HEK293 (cell line): ENCODE data around the gene P2RX6.

Experiments
- GLI2 ChIP-seq: fragments of 450-650 bp; formaldehyde crosslinking; IDR thresholded peaks from 2 replicates; pipeline ENCODE4; 2017; ENCODE audit warnings: missing biosample characterization, missing genetic modification characterization, low read depth, borderline replicate concordance
- GLI4 ChIP-seq: fragments of 450-650 bp; formaldehyde crosslinking; IDR thresholded peaks from 2 replicates; pipeline ENCODE4 v1.5.1; 2016; ENCODE audit warnings: missing biosample characterization, missing genetic modification characterization
- REPIN1 ChIP-seq: fragments of 450-650 bp; formaldehyde crosslinking; IDR thresholded peaks from 2 replicates; pipeline ENCODE4 v1.5.1; 2017; ENCODE audit warnings: missing biosample characterization, missing genetic modification characterization, low read depth
- SALL2 ChIP-seq: fragments of 450-650 bp; formaldehyde crosslinking; IDR thresholded peaks from 2 replicates; pipeline ENCODE4 v1.5.0; 2017; ENCODE audit warnings: missing biosample characterization, mild to moderate bottlenecking, missing genetic modification characterization, borderline replicate concordance
- SCRT2 ChIP-seq: fragments of 450-650 bp; formaldehyde crosslinking; IDR thresholded peaks from 2 replicates; pipeline ENCODE4 v1.5.1; 2016; ENCODE audit warnings: missing biosample characterization, missing genetic modification characterization
- SP7 ChIP-seq: fragments of 450-650 bp; formaldehyde crosslinking; IDR thresholded peaks from 2 replicates; pipeline ENCODE4 v1.5.1; 2016; ENCODE audit warnings: missing biosample characterization, missing genetic modification characterization
- ZBTB7A ChIP-seq: fragments of 450-650 bp; formaldehyde crosslinking; IDR thresholded peaks from 2 replicates; pipeline ENCODE4 v1.5.1; 2016; ENCODE audit warnings: low read depth, missing biosample characterization, missing genetic modification characterization
- ZBTB8A ChIP-seq: fragments of 450-650 bp; formaldehyde crosslinking; IDR thresholded peaks from 2 replicates; pipeline ENCODE4 v1.5.1; 2016; ENCODE audit warnings: missing biosample characterization, missing genetic modification characterization
- ZEB2 ChIP-seq: fragments of 450-650 bp; formaldehyde crosslinking; IDR thresholded peaks from 2 replicates; pipeline ENCODE4 v1.5.1; 2016; ENCODE audit warnings: missing biosample characterization, missing genetic modification characterization
- ZFP3 ChIP-seq: fragments of 450-650 bp; formaldehyde crosslinking; IDR thresholded peaks from 2 replicates; pipeline ENCODE4 v1.5.1; 2016; ENCODE audit warnings: low read depth, missing biosample characterization, missing genetic modification characterization
- ZNF133 ChIP-seq: fragments of 450-650 bp; formaldehyde crosslinking; IDR thresholded peaks from 2 replicates; pipeline ENCODE4 v1.5.1; 2016; ENCODE audit warnings: missing biosample characterization, missing genetic modification characterization
- ZNF2 ChIP-seq: fragments of 450-650 bp; formaldehyde crosslinking; IDR thresholded peaks from 2 replicates; pipeline ENCODE4 v1.5.1; 2016; ENCODE audit warnings: missing biosample characterization, missing genetic modification characterization
- ZNF221 ChIP-seq: fragments of 450-650 bp; formaldehyde crosslinking; IDR thresholded peaks from 2 replicates; pipeline ENCODE4 v1.5.1; 2017; ENCODE audit warnings: missing biosample characterization, missing genetic modification characterization, borderline replicate concordance
- ZNF302 ChIP-seq: fragments of 450-650 bp; formaldehyde crosslinking; IDR thresholded peaks from 2 replicates; pipeline ENCODE4 v1.5.1; 2016; ENCODE audit warnings: missing biosample characterization, missing genetic modification characterization, low read depth
- ZNF350 ChIP-seq: fragments of 450-650 bp; formaldehyde crosslinking; IDR thresholded peaks from 2 replicates; pipeline ENCODE4 v1.5.0; 2017; ENCODE audit warnings: missing biosample characterization, mild to moderate bottlenecking, missing genetic modification characterization
- ZNF629 ChIP-seq: fragments of 450-650 bp; formaldehyde crosslinking; IDR thresholded peaks from 2 replicates; pipeline ENCODE4 v1.5.1; 2017; ENCODE audit warnings: missing biosample characterization, missing genetic modification characterization
- ZNF660 ChIP-seq: fragments of 450-650 bp; IDR thresholded peaks from 2 replicates; pipeline ENCODE4 v1.5.1; 2018; ENCODE audit warnings: missing biosample characterization, mild to moderate bottlenecking, missing genetic modification characterization
- TF ChIP-seq, protein P1 (sequence below): fragments of 450-650 bp; formaldehyde crosslinking; IDR thresholded peaks from 2 replicates; pipeline ENCODE4 v1.5.1; 2016; ENCODE audit warnings: missing biosample characterization, missing genetic modification characterization
- TF ChIP-seq, protein P2 (sequence below): fragments of 450-650 bp; IDR thresholded peaks from 2 replicates; pipeline ENCODE4 v1.5.1; 2018; ENCODE audit warnings: missing biosample characterization, mild to moderate bottlenecking, missing genetic modification characterization
- TF ChIP-seq, protein P3 (sequence below): fragments of 450-650 bp; formaldehyde crosslinking; conservative IDR thresholded peaks from 2 replicates; pipeline ENCODE4 v1.5.1; 2016; ENCODE audit warnings: low read depth, missing biosample characterization, missing genetic modification characterization
- TF ChIP-seq, protein P4 (sequence below): fragments of 450-650 bp; formaldehyde crosslinking; IDR thresholded peaks from 2 replicates; pipeline ENCODE4 v1.5.1; 2016; ENCODE audit warnings: missing biosample characterization, missing genetic modification characterization
- TF ChIP-seq, protein P5 (sequence below): fragments of 450-650 bp; formaldehyde crosslinking; IDR thresholded peaks from 2 replicates; pipeline ENCODE4 v1.5.1; 2017; ENCODE audit warnings: missing biosample characterization, missing genetic modification characterization
- TF ChIP-seq, protein P6 (sequence below): fragments of 450-650 bp; formaldehyde crosslinking; IDR thresholded peaks from 2 replicates; pipeline ENCODE4 v1.5.1; 2016; ENCODE audit warnings: missing biosample characterization, missing genetic modification characterization
- TF ChIP-seq, protein P7 (sequence below): fragments of 450-650 bp; formaldehyde crosslinking; IDR thresholded peaks from 2 replicates; pipeline ENCODE4 v1.5.1; 2017; ENCODE audit warnings: missing biosample characterization, missing genetic modification characterization

The P2RX6 gene

DNA sequence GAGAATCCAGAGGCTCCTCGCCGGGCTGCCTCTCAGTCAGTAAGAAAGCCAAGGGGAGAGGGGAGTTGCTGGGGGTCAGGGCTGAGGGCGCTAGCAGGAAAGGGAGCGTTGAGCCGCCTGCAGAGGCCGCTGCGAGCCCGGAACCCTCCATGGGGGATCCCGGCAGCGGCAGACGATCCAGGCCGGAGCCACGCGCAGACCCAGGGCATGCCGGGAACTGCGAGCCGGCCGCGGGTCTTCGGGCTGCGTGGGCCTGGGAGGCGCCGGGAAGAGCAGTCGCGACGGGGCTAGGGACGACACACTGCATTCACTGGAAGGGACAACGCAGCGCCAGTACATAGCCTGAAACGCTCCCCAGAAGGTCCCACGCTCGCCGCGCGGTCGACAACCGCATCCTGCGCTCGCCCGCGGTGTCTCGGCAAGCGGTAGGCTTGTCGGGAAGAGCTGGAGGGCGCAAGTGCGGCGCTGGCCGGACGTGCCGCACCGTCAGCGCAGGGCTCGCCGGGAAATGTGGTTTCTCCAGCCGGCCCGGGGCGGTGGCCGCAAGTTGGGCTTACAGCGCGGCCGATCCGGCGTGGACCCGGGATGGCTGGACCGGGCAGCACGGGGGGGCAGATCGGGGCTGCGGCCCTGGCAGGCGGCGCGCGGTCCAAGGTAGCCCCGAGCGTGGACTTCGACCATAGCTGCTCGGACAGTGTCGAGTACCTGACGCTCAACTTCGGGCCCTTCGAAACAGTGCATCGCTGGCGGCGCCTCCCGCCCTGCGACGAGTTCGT lies 33.0 kb upstream of the P2RX6 start, which contains the start of gene LZTR1 (continued):
- TF ChIP-seq, protein P1, sequence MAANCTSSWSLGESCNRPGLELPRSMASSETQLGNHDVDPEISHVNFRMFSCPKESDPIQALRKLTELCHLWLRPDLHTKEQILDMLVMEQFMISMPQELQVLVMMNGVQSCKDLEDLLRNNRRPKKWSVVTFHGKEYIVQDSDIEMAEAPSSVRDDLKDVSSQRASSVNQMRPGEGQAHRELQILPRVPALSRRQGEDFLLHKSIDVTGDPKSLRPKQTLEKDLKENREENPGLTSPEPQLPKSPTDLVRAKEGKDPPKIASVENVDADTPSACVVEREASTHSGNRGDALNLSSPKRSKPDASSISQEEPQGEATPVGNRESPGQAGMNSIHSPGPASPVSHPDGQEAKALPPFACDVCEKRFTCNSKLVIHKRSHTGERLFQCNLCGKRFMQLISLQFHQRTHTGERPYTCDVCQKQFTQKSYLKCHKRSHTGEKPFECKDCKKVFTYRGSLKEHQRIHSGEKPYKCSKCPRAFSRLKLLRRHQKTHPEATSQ (tag by site-specific recombination), result peak; percentile 91
- TF ChIP-seq SP7 (tag by site-specific recombination) (peak; percentile 93), REPIN1 (tag by site-specific recombination) (0 out of 2 replicates have a peak, but pooled peaks have one; percentile 73), SALL2 (tag by site-specific recombination) (no peak), ZBTB8A (peak; percentile 65), SCRT2 (tag by site-specific recombination) (peak; percentile 32; the same call in 1 of the 2 replicates), ZNF660 (tag by site-specific recombination) (peak; percentile 57; the same call in 1 of the 2 replicates), ZNF629 (peak; percentile 73), ZFP3 (tag by site-specific recombination) (no peak), ZNF133 (tag by site-specific recombination) (no peak), GLI2 (no peak), ZEB2 (tag by site-specific recombination) (peak; percentile 95), ZBTB7A (tag by site-specific recombination) (no peak), ZNF221 (no peak), ZNF350 (tag by site-specific recombination) (no peak), GLI4 (0 out of 2 replicates have a peak, but pooled peaks have one; percentile 35), ZNF302 (tag by site-specific recombination) (no peak), ZNF2 (tag by site-specific recombination) (peak; percentile 93)
- TF ChIP-seq, protein P2, sequence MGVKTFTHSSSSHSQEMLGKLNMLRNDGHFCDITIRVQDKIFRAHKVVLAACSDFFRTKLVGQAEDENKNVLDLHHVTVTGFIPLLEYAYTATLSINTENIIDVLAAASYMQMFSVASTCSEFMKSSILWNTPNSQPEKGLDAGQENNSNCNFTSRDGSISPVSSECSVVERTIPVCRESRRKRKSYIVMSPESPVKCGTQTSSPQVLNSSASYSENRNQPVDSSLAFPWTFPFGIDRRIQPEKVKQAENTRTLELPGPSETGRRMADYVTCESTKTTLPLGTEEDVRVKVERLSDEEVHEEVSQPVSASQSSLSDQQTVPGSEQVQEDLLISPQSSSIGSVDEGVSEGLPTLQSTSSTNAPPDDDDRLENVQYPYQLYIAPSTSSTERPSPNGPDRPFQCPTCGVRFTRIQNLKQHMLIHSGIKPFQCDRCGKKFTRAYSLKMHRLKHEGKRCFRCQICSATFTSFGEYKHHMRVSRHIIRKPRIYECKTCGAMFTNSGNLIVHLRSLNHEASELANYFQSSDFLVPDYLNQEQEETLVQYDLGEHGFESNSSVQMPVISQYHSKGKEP, result no peak
- TF ChIP-seq, protein P3, sequence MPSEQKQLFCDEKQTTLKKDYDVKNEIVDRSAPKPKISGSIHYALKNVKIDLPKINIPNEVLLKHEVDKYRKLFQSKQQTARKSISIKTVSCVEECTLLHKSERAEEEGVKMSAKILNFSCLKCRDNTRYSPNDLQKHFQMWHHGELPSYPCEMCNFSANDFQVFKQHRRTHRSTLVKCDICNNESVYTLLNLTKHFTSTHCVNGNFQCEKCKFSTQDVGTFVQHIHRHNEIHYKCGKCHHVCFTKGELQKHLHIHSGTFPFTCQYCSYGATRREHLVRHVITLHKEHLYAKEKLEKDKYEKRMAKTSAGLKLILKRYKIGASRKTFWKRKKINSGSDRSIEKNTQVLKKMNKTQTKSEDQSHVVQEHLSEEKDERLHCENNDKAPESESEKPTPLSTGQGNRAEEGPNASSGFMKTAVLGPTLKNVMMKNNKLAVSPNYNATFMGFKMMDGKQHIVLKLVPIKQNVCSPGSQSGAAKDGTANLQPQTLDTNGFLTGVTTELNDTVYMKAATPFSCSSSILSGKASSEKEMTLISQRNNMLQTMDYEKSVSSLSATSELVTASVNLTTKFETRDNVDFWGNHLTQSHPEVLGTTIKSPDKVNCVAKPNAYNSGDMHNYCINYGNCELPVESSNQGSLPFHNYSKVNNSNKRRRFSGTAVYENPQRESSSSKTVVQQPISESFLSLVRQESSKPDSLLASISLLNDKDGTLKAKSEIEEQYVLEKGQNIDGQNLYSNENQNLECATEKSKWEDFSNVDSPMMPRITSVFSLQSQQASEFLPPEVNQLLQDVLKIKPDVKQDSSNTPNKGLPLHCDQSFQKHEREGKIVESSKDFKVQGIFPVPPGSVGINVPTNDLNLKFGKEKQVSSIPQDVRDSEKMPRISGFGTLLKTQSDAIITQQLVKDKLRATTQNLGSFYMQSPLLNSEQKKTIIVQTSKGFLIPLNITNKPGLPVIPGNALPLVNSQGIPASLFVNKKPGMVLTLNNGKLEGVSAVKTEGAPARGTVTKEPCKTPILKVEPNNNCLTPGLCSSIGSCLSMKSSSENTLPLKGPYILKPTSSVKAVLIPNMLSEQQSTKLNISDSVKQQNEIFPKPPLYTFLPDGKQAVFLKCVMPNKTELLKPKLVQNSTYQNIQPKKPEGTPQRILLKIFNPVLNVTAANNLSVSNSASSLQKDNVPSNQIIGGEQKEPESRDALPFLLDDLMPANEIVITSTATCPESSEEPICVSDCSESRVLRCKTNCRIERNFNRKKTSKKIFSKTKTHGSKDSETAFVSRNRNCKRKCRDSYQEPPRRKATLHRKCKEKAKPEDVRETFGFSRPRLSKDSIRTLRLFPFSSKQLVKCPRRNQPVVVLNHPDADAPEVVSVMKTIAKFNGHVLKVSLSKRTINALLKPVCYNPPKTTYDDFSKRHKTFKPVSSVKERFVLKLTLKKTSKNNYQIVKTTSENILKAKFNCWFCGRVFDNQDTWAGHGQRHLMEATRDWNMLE (tag by site-specific recombination), result peak; percentile 51; the same call in 1 of the 2 replicates
- TF ChIP-seq, protein P4, sequence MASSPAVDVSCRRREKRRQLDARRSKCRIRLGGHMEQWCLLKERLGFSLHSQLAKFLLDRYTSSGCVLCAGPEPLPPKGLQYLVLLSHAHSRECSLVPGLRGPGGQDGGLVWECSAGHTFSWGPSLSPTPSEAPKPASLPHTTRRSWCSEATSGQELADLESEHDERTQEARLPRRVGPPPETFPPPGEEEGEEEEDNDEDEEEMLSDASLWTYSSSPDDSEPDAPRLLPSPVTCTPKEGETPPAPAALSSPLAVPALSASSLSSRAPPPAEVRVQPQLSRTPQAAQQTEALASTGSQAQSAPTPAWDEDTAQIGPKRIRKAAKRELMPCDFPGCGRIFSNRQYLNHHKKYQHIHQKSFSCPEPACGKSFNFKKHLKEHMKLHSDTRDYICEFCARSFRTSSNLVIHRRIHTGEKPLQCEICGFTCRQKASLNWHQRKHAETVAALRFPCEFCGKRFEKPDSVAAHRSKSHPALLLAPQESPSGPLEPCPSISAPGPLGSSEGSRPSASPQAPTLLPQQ (tag by site-specific recombination), result peak; percentile 88
- TF ChIP-seq, protein P5, sequence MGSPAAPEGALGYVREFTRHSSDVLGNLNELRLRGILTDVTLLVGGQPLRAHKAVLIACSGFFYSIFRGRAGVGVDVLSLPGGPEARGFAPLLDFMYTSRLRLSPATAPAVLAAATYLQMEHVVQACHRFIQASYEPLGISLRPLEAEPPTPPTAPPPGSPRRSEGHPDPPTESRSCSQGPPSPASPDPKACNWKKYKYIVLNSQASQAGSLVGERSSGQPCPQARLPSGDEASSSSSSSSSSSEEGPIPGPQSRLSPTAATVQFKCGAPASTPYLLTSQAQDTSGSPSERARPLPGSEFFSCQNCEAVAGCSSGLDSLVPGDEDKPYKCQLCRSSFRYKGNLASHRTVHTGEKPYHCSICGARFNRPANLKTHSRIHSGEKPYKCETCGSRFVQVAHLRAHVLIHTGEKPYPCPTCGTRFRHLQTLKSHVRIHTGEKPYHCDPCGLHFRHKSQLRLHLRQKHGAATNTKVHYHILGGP (tag by site-specific recombination), result no peak
- TF ChIP-seq, protein P6, sequence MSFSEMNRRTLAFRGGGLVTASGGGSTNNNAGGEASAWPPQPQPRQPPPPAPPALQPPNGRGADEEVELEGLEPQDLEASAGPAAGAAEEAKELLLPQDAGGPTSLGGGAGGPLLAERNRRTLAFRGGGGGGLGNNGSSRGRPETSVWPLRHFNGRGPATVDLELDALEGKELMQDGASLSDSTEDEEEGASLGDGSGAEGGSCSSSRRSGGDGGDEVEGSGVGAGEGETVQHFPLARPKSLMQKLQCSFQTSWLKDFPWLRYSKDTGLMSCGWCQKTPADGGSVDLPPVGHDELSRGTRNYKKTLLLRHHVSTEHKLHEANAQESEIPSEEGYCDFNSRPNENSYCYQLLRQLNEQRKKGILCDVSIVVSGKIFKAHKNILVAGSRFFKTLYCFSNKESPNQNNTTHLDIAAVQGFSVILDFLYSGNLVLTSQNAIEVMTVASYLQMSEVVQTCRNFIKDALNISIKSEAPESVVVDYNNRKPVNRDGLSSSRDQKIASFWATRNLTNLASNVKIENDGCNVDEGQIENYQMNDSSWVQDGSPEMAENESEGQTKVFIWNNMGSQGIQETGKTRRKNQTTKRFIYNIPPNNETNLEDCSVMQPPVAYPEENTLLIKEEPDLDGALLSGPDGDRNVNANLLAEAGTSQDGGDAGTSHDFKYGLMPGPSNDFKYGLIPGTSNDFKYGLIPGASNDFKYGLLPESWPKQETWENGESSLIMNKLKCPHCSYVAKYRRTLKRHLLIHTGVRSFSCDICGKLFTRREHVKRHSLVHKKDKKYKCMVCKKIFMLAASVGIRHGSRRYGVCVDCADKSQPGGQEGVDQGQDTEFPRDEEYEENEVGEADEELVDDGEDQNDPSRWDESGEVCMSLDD (tag by site-specific recombination), result peak; percentile 52
- TF ChIP-seq, protein P7, sequence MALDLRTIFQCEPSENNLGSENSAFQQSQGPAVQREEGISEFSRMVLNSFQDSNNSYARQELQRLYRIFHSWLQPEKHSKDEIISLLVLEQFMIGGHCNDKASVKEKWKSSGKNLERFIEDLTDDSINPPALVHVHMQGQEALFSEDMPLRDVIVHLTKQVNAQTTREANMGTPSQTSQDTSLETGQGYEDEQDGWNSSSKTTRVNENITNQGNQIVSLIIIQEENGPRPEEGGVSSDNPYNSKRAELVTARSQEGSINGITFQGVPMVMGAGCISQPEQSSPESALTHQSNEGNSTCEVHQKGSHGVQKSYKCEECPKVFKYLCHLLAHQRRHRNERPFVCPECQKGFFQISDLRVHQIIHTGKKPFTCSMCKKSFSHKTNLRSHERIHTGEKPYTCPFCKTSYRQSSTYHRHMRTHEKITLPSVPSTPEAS (tag by site-specific recombination), result no peak
